ENCODE measurements around the gene PRUNE2.

Gene PRUNE2

GRCh38 chr9:76629205-76629990 lies 276.5 kb downstream of the PRUNE2 start:
- WGBS: 92% methylated on average over 2 of the region's 4 CpGs
- no peak for DNase-seq
- Histone ChIP-seq H3K4ac (ENCODE audit: low read depth in 1 of 2, low read length in 2 of 2) (no peak overlapping the region), H3K79me1 (replicated peaks; ENCODE audit: low read length, poor library complexity, severe bottlenecking) (no peaks in the 10 kb centered on the region), H2BK120ac (ENCODE audit: low read depth, low read length) (no peak overlapping the region), H2AFZ (ENCODE audit: low read depth, low read length) (no peak overlapping the region), H2BK12ac (ENCODE audit: low read length in 2 of 2) (no peak overlapping the region), H4K91ac (ENCODE audit: low read length) (no peak overlapping the region), H3K27ac (ENCODE audit: low read length, poor library complexity, severe bottlenecking) (no peak overlapping the region), H2BK5ac (ENCODE audit: low read depth, low read length, poor library complexity, severe bottlenecking) (no peak overlapping the region), H3K36me3 (ENCODE audit: control insufficient read depth in 1 of 2, insufficient read depth in 2 of 2, low read depth in 1 of 2, low read length in 2 of 2) (peaks cover 0 to 60% of the 10 kb centered on the region in 2 experiments), H3K23ac (ENCODE audit: low read length in 2 of 2) (no peak overlapping the region), H3K4me1 (ENCODE audit: control insufficient read depth, insufficient read depth, low read depth, low read length) (no peaks in the 10 kb centered on the region), H3K9me3 (ENCODE audit: control insufficient read depth, low read length) (no peaks in the 10 kb centered on the region), H3K9ac (ENCODE audit: low read length) (no peak overlapping the region), H3K4me3 (ENCODE audit: insufficient read depth in 1 of 2, low read depth in 1 of 2, low read length in 2 of 2) (no peak overlapping the region), H3K4me2 (ENCODE audit: low read length, poor library complexity, severe bottlenecking) (no peak overlapping the region), H3K27me3 (ENCODE audit: control insufficient read depth in 1 of 2, insufficient read depth in 1 of 2, low read length in 2 of 2) (no peaks in the 10 kb centered on the region), H2BK15ac (ENCODE audit: low read depth, poor library complexity, severe bottlenecking) (no peak overlapping the region), H3K14ac (ENCODE audit: low read length in 2 of 2) (no peak overlapping the region), H2AK5ac (ENCODE audit: low read length, severe bottlenecking) (no peak overlapping the region), H4K8ac (ENCODE audit: low read length) (no peak overlapping the region), H3K18ac (ENCODE audit: low read depth in 1 of 2, low read length in 2 of 2) (no peak overlapping the region)

DNA sequence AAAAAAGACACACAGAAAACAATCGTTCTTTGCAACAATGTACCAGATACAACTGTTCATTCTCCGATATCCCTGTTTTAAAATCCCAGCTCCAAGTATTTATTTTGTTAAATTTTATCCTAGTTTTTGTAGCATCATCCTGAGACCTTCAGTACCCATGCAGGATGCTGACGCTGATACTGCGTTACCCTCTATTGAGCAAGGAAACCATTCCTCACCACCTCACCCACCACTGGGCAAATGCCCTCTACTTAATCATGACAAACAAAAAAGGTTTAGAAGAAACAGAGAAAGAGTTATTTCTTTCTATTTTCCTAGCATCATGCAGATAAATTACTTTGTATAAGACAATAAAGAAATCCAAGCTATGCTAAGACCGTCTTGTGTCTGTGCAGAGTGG lies 277.8 kb downstream of the PRUNE2 start:
- Histone ChIP-seq H3K9me3 (ENCODE audit: control insufficient read depth, low read length) (no peaks in the 10 kb centered on the region), H3K36me3 (ENCODE audit: control insufficient read depth in 1 of 2, insufficient read depth in 2 of 2, low read depth in 1 of 2, low read length in 2 of 2) (peaks cover 0 to 62% of the 10 kb centered on the region in 2 experiments), H3K27ac (ENCODE audit: low read length, poor library complexity, severe bottlenecking) (no peak overlapping the region), H4K8ac (ENCODE audit: low read length) (no peak overlapping the region), H3K27me3 (ENCODE audit: control insufficient read depth in 1 of 2, insufficient read depth in 1 of 2, low read length in 2 of 2) (no peaks in the 10 kb centered on the region), H3K14ac (ENCODE audit: low read length in 2 of 2) (no peak overlapping the region), H3K23ac (ENCODE audit: low read length in 2 of 2) (no peak overlapping the region), H2BK120ac (ENCODE audit: low read depth, low read length) (no peak overlapping the region), H2AK5ac (ENCODE audit: low read length, severe bottlenecking) (no peak overlapping the region), H2BK5ac (ENCODE audit: low read depth, low read length, poor library complexity, severe bottlenecking) (no peak overlapping the region), H4K91ac (ENCODE audit: low read length) (no peak overlapping the region), H3K18ac (ENCODE audit: low read depth in 1 of 2, low read length in 2 of 2) (no peak overlapping the region), H3K4me3 (ENCODE audit: insufficient read depth in 1 of 2, low read depth in 1 of 2, low read length in 2 of 2) (no peak overlapping the region), H3K4ac (ENCODE audit: low read depth in 1 of 2, low read length in 2 of 2) (no peak overlapping the region), H3K4me1 (ENCODE audit: control insufficient read depth, insufficient read depth, low read depth, low read length) (no peaks in the 10 kb centered on the region), H2BK15ac (ENCODE audit: low read depth, poor library complexity, severe bottlenecking) (no peak overlapping the region), H2AFZ (ENCODE audit: low read depth, low read length) (no peak overlapping the region), H3K9ac (ENCODE audit: low read length) (no peak overlapping the region), H3K4me2 (ENCODE audit: low read length, poor library complexity, severe bottlenecking) (no peak overlapping the region), H3K79me1 (replicated peaks; ENCODE audit: low read length, poor library complexity, severe bottlenecking) (no peaks in the 10 kb centered on the region), H2BK12ac (ENCODE audit: low read length in 2 of 2) (no peak overlapping the region)
- WGBS: 94% methylated on average over 4 of the region's 5 CpGs
- DNase-seq: no peak

GRCh38 chr9:76626980-76627379 lies 278.9 kb downstream of the PRUNE2 start:
- Histone ChIP-seq H3K23ac (ENCODE audit: low read length in 2 of 2) (no peak overlapping the region), H3K18ac (ENCODE audit: low read depth in 1 of 2, low read length in 2 of 2) (no peak overlapping the region), H3K9me3 (ENCODE audit: control insufficient read depth, low read length) (no peaks in the 10 kb centered on the region), H3K79me1 (replicated peaks; ENCODE audit: low read length, poor library complexity, severe bottlenecking) (no peaks in the 10 kb centered on the region), H2BK15ac (ENCODE audit: low read depth, poor library complexity, severe bottlenecking) (no peak overlapping the region), H3K27ac (ENCODE audit: low read length, poor library complexity, severe bottlenecking) (no peak overlapping the region), H3K4ac (ENCODE audit: low read depth in 1 of 2, low read length in 2 of 2) (no peak overlapping the region), H2AK5ac (ENCODE audit: low read length, severe bottlenecking) (no peak overlapping the region), H4K91ac (ENCODE audit: low read length) (no peak overlapping the region), H3K4me1 (ENCODE audit: control insufficient read depth, insufficient read depth, low read depth, low read length) (no peaks in the 10 kb centered on the region), H3K4me3 (ENCODE audit: insufficient read depth in 1 of 2, low read depth in 1 of 2, low read length in 2 of 2) (no peak overlapping the region), H3K14ac (ENCODE audit: low read length in 2 of 2) (no peak overlapping the region), H3K27me3 (ENCODE audit: control insufficient read depth in 1 of 2, insufficient read depth in 1 of 2, low read length in 2 of 2) (no peaks in the 10 kb centered on the region), H3K9ac (ENCODE audit: low read length) (no peak overlapping the region), H3K4me2 (ENCODE audit: low read length, poor library complexity, severe bottlenecking) (no peak overlapping the region), H2BK5ac (ENCODE audit: low read depth, low read length, poor library complexity, severe bottlenecking) (no peak overlapping the region), H3K36me3 (ENCODE audit: control insufficient read depth in 1 of 2, insufficient read depth in 2 of 2, low read depth in 1 of 2, low read length in 2 of 2) (peaks cover 0 to 54% of the 10 kb centered on the region in 2 experiments), H2BK12ac (ENCODE audit: low read length in 2 of 2) (no peak overlapping the region), H2BK120ac (ENCODE audit: low read depth, low read length) (no peak overlapping the region), H4K8ac (ENCODE audit: low read length) (no peak overlapping the region), H2AFZ (ENCODE audit: low read depth, low read length) (no peak overlapping the region)
- WGBS: 95% methylated on average over 5 of the region's 7 CpGs
- no peak for DNase-seq

DNA sequence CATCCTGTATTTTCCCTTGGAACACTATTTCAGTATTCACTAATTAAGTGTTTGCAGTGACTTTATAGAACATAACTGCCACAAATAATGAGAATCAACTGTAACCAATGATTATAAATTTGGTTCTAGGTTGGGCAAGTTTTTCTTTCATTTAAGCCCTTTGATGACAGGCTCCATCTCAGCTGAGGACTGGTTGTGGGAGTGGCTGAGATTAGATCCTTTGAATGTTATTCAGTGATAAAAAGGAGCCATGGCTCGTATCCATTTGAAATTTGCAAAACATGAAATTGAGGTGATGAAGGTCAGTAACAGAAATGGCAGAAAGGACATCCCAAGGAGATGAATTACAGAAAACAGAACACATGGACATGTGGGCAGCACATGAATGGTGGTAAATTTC lies 279.8 kb downstream of the PRUNE2 start:
- Histone ChIP-seq H3K9ac (ENCODE audit: low read length) (no peak overlapping the region), H2BK120ac (ENCODE audit: low read depth, low read length) (no peak overlapping the region), H2AFZ (ENCODE audit: low read depth, low read length) (no peak overlapping the region), H3K4me1 (ENCODE audit: control insufficient read depth, insufficient read depth, low read depth, low read length) (no peaks in the 10 kb centered on the region), H3K4ac (ENCODE audit: low read depth in 1 of 2, low read length in 2 of 2) (no peak overlapping the region), H3K27me3 (ENCODE audit: control insufficient read depth in 1 of 2, insufficient read depth in 1 of 2, low read length in 2 of 2) (no peaks in the 10 kb centered on the region), H4K91ac (ENCODE audit: low read length) (no peak overlapping the region), H3K18ac (ENCODE audit: low read depth in 1 of 2, low read length in 2 of 2) (no peak overlapping the region), H3K36me3 (ENCODE audit: control insufficient read depth in 1 of 2, insufficient read depth in 2 of 2, low read depth in 1 of 2, low read length in 2 of 2) (peaks cover 0 to 46% of the 10 kb centered on the region in 2 experiments), H2BK15ac (ENCODE audit: low read depth, poor library complexity, severe bottlenecking) (no peak overlapping the region), H2BK12ac (ENCODE audit: low read length in 2 of 2) (no peak overlapping the region), H3K27ac (ENCODE audit: low read length, poor library complexity, severe bottlenecking) (no peak overlapping the region), H3K14ac (ENCODE audit: low read length in 2 of 2) (no peak overlapping the region), H3K4me3 (ENCODE audit: insufficient read depth in 1 of 2, low read depth in 1 of 2, low read length in 2 of 2) (no peak overlapping the region), H2AK5ac (ENCODE audit: low read length, severe bottlenecking) (no peak overlapping the region), H3K23ac (ENCODE audit: low read length in 2 of 2) (no peak overlapping the region), H2BK5ac (ENCODE audit: low read depth, low read length, poor library complexity, severe bottlenecking) (no peak overlapping the region), H3K9me3 (ENCODE audit: control insufficient read depth, low read length) (no peaks in the 10 kb centered on the region), H3K79me1 (replicated peaks; ENCODE audit: low read length, poor library complexity, severe bottlenecking) (no peaks in the 10 kb centered on the region), H4K8ac (ENCODE audit: low read length) (no peak overlapping the region), H3K4me2 (ENCODE audit: low read length, poor library complexity, severe bottlenecking) (no peak overlapping the region)
- no peak for DNase-seq
- 30% methylated on average over 1 of the region's 1 CpG for WGBS
